Erythroblast (primary cell): ENCODE measurements around the gene GRPEL2.

ENCODE experiments used
- GATA1 ChIP-seq: IDR thresholded peaks from 2 replicates; pipeline ENCODE4 v1.6.1; 2011; ENCODE audit warnings: low read depth, mild to moderate bottlenecking, control low read depth, low read length, moderate library complexity
- POLR2A ChIP-seq: IDR thresholded peaks from 2 replicates; pipeline ENCODE4 v1.6.1; 2011; ENCODE audit warnings: mild to moderate bottlenecking, low read length

- TF ChIP-seq POLR2A = no peak
- TF ChIP-seq GATA1 = no peak
Observed at GRCh38 chr5:149381986-149382338, 36.7 kb downstream of the GRPEL2 start.
